NCI-H1105 treated with DMSO at 0.1 percent for 48 hours (cell line): ENCODE data around the gene OPA1.
A peak's percentile ranks its signal among the peaks of the same experiment; 100 is the strongest.

Experiments used
- DNase-seq: peaks from one replicate; lab custom pipeline; 2025; lab: John Stamatoyannopoulos, UW

The OPA1 gene, protein sequence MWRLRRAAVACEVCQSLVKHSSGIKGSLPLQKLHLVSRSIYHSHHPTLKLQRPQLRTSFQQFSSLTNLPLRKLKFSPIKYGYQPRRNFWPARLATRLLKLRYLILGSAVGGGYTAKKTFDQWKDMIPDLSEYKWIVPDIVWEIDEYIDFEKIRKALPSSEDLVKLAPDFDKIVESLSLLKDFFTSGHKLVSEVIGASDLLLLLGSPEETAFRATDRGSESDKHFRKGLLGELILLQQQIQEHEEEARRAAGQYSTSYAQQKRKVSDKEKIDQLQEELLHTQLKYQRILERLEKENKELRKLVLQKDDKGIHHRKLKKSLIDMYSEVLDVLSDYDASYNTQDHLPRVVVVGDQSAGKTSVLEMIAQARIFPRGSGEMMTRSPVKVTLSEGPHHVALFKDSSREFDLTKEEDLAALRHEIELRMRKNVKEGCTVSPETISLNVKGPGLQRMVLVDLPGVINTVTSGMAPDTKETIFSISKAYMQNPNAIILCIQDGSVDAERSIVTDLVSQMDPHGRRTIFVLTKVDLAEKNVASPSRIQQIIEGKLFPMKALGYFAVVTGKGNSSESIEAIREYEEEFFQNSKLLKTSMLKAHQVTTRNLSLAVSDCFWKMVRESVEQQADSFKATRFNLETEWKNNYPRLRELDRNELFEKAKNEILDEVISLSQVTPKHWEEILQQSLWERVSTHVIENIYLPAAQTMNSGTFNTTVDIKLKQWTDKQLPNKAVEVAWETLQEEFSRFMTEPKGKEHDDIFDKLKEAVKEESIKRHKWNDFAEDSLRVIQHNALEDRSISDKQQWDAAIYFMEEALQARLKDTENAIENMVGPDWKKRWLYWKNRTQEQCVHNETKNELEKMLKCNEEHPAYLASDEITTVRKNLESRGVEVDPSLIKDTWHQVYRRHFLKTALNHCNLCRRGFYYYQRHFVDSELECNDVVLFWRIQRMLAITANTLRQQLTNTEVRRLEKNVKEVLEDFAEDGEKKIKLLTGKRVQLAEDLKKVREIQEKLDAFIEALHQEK

DNA sequence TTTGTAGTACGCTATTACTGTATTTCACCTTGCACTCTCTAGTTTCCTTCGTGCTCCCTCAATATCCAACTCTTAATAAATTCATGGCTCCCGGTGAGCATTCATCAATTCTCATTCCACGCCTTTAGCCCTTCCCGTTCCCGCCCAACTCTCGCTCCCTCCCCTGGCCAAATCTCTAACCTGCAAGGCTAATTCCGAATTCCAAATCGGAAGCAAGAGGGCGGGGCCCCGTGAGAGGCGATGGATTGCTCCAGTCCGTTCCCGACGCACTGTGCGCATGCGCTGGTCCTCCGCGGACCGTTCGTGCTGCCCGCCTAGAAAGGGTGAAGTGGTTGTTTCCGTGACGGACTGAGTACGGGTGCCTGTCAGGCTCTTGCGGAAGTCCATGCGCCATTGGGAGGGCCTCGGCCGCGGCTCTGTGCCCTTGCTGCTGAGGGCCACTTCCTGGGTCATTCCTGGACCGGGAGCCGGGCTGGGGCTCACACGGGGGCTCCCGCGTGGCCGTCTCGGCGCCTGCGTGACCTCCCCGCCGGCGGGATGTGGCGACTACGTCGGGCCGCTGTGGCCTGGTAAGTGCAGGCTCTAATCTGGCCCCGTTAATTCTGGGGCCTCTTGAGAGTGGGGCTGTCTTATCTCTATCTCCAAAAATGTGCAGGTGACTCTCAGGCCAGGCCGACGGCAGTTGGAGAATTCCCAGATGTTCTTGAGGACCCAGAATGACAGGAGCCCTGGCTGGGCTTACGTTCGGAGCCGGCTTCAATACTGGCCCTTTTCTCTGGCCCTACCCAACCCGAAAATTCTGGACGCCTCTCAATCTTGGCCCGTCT lies at the start of gene OPA1:
OPA1 (plus strand) TSS at position 368 of the 827 bp plus-strand sequence; CDS start at position 538, 170 bp downstream.
- peak; percentile 100 for DNase-seq

DNA sequence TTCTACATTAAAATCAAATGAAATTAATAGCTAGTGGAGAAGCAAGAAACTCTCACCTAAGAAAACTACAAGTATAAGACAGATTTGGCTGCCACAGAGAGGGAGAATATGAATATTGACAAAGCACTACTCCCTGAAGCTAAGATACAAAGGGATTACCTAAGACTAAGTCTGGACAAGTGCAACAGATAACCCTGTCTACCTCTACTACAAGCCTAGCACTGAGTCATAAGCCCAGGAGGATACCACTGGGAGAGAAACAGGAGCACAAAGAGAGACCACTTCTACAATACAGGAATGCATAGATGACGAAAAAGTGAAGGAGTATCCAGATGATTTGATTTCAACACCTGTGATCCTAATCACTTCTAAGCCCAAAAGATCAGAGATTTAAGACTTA lies 48.7 kb upstream of the OPA1 start:
- no peak for DNase-seq

DNA sequence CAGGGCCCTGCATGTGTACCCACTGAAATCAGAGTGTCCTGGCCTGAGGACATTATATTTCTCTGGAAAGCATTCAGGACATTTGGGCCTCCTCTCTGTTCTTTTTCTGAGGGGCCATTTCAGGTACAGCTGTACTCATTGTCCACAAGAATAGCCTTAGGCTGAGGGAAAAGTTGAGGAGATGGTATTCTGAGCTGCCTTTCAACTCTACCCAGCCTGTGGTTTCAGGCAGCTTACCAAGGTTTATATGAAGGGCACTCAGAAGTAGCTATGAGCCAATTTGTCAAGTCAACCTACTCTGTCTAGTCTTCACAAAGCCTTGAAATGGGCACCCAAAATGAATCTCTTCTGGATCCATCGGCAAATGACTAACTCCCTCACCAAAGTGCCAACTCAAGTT lies 47.7 kb upstream of the OPA1 start:
- DNase-seq = no peak

DNA sequence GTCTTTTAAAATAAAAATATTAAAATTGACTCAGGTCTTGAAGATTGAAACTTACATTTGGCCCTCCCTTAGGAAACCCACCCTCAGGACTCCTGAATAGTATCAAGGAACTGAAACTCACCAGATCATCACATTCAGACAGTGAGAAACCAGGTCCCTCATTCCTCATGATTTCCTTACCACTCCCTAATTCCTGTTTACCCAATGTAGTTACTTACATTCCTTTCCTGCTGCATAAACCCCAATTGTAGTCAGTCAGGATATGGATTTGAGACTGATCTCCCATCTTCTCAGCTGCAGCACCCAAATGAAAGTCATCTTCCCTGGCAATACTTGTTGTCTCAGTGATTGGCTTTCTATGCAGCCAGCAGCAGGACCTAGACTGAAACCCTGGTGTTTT lies 46.9 kb upstream of the OPA1 start:
- no peak for DNase-seq

DNA sequence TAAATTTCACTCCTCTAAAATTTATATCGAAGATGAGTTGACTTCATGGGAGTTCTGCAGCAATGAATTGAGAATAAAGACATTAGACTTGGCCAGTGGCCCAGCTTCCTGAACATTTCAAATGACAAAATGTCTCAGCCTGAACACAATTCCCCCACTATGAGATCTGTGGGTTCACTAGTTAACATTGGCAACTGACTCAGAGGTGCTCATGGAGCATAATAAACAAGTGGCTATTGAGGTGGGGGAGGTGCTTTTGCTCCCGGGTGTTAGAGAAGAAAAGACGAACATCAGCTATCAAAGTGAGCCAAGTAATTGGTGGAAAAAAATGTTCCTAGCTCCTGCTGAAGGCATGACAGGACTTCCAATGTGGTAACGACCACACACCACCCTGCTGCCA lies 44.6 kb upstream of the OPA1 start:
- DNase-seq = peak; percentile 59

DNA sequence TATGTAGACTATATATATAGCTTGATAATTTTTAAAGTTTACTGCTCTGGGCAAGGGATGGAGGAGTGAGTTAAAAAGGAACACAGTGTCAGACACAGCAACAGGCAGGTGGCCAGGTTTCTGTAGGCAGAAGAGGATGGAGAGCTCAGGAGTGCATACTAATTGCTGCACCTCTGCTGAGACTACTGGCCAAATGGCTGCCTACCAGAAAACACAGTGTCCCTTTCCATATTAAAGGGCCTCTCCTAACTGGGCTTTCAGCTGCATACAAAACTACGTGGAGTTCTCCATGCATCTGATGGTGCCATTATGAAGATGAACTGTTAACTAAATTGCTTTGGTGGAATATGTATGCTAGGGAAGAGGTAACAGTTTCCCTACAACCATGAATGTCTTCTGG lies 40.1 kb upstream of the OPA1 start:
- DNase-seq = peak; percentile 71

DNA sequence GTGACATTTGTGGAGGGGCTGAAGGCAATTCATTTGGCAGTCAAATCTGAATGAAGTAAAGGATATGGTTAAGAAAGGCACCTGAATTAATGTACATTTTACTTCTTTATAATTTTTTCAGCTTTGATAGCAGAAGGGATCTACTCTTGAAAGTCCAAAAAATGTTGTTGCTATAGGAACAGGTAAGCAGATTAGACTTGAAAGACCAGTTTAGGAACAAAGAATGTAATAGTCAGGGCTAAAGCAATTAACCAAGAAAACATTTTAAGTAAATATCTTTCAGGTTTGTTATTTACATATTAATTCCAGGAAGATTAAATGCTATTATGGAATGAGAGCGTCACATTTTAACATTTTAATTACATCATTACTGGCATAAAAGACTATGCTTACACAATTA lies 39.4 kb upstream of the OPA1 start:
- peak; percentile 51 for DNase-seq

DNA sequence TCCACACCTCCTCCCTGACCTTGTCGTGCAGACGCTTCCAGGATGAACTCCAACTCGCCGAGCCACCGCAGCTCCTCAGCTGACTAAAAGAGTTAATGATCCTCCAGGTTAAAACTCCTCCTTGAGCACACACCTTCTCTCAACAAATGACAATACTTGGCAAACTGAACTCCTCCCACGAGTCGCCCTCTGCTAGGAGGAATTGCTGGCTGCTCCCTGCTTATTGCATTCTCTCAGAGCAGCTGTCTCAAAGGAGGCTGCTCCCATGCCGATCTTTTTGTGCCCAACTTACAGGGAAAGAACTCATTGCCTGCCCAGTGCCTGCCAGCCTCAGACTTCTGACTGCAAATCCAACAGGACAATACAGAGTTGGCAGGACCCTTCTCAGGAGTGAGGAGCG lies 38.2 kb upstream of the OPA1 start, which contains the start of gene ATP13A4:
ATP13A4 (minus strand) TSS at position 85 of the 400 bp plus-strand sequence. CDS start 96 bp downstream, outside the sequence.
- no peak for DNase-seq

DNA sequence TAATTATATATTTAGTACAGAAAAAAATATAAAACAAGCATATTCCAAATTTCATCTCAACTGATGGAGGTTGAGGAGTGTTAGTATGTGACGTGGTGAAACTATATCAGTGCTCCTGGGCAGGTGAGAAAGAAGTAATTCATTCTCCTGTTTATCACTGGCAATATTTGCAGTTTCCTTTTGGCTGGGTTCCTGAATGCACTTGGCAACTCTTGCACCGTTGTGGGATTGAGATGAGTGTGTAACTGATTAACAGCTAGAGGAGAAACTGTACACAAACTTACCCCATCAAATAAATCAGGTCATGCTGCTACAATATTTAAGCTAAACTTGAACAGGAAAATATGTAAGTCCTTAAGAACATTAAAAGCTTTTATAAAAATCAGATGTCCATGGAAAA lies 36.2 kb upstream of the OPA1 start:
- DNase-seq = peak; percentile 65

DNA sequence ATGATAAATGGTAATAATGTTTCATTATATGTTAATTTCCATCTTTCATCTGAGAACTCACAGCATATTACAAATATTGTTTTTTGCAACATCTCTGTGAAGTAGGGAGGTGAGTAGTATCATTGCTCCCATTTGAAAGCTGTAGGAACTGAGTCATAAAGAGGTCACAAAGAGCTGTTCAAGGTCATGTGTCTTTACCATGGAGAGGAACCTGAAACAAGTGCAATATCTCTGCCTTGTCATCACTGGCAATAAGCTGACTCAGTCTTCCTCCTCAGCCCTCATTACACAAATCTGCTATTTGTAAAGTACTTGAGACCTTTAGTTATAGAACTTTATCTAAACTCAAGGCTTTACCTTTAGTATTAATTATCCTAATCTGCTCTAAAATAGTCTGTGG lies 33.9 kb upstream of the OPA1 start:
- no peak for DNase-seq

DNA sequence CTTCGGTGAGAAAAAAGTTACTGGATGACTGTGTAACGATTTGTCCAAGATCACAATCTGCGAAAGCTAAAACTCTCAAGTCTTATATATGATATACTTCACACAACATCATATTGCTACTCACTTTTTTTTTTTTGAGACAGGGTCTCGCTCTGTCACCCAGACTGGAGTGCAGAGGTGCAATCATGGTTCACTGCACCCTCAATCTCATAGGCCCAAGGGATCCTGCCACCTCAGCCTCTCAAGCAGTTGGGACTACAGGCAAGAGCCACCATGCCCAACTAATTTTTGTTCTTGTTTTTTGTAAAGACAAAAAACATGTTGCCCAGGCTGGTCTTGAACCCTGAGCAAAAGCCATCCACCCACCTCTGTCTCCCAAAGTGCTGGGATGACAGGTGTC lies 32.9 kb upstream of the OPA1 start:
- no peak for DNase-seq

DNA sequence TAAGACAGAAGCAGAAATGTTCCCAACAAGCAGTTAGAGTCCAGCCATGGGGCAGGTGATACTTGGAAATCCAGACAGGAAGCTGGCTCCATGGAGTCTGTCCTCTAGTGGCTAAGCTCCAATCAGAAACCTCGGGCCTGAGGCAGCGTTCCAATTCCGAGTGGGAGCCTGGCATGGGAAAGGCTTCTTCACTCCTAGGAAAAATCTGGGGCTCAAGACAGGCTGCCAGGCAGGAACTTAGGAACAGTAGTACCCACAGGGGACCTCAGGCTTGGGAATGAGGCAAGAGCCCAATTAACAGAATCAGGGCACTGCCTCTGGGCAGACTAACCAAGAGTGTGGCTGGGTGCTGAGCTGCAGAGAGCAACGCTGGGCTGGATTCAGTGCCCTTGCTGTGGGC lies 32.1 kb upstream of the OPA1 start:
- DNase-seq = peak; percentile 84

DNA sequence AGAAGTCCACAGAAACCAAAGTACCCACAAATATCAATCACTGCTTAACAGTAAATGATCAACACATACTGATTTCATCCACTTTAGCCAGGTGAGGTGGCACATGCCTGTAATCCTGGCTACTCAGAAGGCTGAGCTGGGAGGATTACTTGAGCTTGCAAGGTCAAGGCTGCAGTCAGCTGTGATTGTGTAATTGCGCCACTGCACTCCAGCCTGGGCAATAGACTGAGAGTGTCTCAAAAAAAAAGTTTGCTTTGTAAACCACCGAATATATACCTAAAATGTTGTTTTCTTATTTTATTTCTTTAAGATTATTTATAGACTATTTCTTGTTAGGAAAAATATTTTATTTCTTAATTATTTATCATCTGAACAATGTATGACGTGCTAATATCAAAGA lies 29.6 kb upstream of the OPA1 start:
- no peak for DNase-seq

DNA sequence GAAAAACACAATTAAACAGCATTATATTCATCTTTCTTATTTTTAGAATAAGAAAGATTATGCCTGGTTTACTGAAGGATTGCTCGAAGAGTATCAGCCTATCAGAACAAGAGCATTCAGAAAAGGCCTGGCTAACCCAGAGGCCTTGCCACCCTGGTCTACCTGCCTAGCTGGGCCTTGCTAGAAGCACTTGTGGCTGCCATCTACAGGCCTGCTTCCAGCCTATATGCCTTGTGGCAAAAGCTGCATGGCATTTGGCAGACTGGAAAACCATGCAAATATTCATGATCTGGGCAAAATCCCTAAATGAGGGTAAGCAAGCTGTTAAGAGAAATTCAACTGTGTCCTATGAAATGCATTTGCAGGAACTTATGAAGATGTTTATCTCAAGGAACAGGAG lies 29.0 kb upstream of the OPA1 start:
- DNase-seq = no peak

DNA sequence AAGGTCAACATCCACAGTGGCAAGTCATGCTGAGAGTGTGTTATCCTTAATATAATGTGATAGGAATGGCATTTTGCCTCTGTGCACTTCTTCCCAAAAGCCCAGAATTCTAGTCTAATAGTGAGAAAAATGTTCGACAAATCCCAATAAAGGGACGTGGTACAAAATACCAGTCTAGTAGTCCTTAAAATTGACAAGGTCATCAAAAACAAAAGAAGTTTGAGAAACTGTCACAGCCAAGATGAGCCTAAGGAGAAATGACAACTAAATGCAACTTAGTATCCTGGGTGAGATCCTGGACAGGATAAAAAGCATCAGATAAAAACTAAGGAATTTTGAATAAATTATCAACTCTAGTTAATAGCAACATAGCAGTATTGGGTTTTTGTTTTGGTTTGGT lies 23.9 kb upstream of the OPA1 start:
- DNase-seq = no peak

DNA sequence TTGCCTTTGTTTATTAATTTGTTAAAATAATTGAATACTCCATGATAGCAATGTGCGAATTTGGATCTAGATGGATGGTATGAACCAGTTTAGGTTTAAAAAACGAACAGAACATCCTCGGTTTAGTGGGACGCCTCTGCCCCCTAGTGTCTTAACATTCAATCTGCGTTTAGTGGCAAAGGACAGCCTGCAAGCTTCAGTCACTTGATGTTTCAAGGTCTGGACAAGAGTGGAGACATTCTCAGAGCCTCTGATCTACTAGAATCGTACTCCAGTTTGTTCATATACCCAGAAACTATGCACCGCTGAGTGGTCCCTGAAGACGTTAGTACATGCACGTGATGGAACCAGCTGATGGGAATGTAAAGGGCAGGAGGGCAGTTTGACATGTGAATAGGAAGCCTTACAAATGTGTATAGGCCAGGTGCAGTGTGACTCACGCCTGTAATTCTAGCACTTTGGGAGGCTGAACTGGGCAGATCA lies 20.5 kb upstream of the OPA1 start:
- DNase-seq = peak; percentile 76

DNA sequence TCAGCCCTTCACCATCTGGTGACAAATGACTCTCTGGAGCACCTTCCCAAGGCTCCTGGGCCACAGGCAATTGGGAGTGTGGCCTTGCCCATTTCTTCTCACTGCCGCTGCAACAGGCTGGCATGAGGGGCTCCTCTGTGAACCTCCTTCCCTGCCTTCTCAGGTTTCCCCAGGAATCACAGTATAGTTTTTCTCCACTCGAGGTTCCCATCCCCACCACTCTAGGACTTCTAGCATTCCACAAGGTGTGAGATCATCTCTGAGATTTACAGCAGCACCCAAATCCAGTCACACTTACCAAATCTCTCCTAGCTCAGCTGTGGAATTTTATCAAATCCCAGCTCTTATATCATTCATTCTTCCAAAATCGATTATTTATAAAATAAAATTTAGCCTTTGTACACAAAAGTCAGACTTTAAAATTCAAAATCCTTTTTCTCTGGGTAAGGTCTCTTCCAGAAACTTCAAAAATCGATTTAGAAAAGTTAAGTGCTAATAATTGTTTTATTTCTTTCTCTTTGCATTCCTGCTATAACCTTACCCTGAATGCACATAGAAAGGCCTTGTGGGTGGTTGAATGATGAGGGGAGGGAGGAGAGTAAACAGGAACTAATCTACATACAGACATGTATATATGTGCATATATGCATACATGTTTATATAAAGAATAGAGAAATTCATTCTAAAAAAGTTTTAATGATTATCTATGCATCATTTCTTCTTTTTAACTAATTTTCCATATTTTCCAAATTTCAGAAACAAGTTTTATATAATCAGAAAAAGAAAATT lies 19.4 kb upstream of the OPA1 start:
- DNase-seq = no peak

DNA sequence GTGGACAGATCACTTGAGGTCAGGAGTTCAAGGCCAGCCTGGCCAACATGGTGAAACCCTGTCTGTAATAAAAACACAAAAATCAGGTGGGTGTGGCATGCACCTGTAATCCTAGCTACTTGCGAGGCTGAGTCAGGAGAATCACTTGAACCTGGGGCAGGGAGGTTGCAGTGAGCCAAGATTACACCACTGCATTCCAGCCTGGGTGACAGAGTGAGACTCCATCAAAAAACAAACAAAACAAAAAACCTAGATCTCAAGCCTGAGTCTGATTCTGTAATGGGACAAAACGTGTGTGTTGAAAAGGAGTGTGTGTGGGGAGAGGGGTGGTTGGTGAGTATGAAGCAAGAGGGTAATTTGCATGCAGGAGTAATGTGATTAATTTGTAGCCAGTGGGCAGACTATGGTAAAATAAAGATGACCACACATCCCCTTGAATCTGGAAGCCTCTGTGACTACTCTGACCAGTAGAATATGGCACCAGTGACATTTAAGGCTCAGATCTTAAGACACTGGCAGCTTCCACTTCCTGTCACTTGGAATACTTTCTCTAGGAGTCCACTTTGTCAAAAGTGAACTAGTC lies 18.4 kb upstream of the OPA1 start:
- no peak for DNase-seq

DNA sequence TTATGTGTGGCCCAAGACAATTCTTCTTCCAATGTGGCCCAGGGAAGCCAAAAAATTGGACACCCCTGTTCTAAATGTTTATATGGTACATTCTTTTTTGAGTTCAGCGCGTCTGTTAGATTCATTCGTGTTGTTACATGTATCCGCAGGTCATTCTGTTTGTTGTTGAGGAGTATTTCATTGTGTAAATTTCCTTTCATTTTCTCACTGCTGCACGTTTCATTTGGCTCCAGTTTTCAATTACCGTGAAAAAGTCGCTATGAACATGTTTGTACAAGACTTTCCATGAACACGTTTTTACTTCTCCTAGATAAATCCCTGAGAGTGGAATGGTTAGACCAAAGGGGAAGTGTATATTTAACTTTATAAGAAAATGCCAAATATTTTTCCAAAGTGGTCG lies 7.5 kb upstream of the OPA1 start:
- peak; percentile 97 for DNase-seq

DNA sequence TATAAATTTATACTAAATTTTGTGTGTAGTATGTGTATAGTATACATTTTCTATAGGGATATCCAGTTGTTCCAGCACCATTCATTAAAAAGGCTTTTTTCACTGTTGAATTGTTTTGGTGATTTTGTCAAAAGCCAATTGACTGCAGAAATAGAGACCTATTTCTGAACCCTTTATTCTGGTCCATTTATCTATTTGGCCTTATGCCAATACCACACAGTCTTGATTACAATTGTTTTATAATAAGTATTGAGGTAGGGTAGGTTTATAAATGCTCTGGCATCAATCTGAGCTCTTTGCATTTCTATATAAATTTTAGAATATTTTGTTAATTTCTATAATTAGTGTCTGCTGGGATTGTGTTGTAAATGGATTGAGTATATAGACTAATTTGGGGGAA lies 6.5 kb upstream of the OPA1 start:
- peak; percentile 61 for DNase-seq

DNA sequence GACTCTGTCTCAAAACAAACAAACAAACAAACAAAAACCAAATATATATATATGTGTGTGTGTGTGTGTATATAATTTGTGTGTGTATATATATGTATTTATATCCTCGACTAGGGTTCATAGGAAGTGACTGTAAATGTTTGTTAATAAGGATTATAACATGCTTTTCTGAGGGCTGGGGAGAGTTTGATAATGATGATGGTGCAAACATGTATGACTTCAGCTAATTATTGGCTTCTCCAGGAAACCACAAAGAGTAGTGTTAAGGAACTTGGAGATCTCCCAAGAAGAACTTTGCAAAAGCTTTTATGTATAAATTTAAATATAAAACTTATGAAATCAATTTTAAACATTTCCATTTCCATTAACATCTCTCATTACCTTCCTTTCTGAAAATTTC lies 3.9 kb upstream of the OPA1 start:
- no peak for DNase-seq
